Stimulated activated CD4-positive, alpha-beta T cell treated with anti-CD3 and anti-CD28 coated beads, TNF-alpha, amount 100 ng/mL, for 1 hour (primary cell): ENCODE results near the gene ANKLE1.

Source experiments
- DNase-seq, 3 donors: peaks; one replicate each; pipeline ENCODE4 v3.0.0-alpha.2; 2020; ENCODE audit warnings: low read depth in 3 of 3, low spot score in 1 of 3

Gene ANKLE1

DNA sequence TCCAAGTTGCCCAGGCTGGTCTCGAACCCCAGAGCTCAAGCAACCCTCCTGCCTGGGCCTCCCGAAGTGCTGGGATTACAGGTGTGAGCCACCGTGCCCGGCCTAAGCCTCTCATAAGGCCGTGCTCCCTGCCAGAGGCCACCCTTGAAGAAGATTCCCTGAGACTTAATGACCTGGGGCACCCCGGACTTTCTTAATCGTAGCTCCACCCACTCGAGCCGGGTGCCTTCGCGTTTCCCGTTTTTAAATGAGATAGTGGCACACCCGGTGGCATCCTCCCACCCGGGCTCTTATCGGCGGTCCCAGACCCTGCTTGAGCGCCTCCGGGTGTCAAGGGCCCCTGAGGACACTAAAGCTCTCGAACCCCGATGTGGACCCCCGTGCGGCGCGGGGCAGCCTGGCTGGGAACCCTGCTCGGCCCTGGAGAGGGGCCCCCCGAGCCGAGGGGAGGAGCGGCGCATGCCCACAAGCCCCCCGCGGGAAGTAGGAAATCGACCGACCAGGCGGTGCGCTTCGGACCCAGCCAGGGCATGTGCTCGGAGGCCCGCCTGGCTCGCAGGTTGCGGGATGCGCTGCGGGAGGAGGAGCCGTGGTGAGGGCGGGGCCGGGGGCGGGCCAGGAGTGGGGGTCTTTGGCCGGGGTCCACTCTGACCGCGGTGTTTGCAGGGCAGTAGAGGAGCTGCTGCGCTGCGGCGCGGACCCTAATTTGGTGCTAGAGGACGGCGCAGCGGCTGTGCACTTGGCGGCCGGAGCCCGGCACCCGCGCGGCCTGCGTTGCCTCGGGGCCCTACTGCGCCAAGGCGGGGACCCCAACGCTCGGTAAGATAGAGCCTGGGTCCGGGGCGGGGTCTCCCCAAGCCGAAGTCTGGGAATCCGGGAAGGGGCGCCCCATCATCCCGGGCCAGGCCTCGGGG is at the start of gene ANKLE1:
Gene ANKLE1 (plus strand): TSS at position 511 of the 914 bp plus-strand sequence. CDS start 20 bp downstream, at position 531.
- DNase-seq = peak in 1 of 3 donors; percentile 34

GRCh38 chr19:17232258-17232657 is 49.4 kb upstream of the ANKLE1 start:
- DNase-seq = no peak

GRCh38 chr19:17234911-17235299 is 46.8 kb upstream of the ANKLE1 start:
- DNase-seq = peak in 1 of 3 donors; percentile 61

GRCh38 chr19:17235300-17235970 is 46.3 kb upstream of the ANKLE1 start:
- DNase-seq = peak in 2 of 3 donors; percentile 61 to 67

DNA sequence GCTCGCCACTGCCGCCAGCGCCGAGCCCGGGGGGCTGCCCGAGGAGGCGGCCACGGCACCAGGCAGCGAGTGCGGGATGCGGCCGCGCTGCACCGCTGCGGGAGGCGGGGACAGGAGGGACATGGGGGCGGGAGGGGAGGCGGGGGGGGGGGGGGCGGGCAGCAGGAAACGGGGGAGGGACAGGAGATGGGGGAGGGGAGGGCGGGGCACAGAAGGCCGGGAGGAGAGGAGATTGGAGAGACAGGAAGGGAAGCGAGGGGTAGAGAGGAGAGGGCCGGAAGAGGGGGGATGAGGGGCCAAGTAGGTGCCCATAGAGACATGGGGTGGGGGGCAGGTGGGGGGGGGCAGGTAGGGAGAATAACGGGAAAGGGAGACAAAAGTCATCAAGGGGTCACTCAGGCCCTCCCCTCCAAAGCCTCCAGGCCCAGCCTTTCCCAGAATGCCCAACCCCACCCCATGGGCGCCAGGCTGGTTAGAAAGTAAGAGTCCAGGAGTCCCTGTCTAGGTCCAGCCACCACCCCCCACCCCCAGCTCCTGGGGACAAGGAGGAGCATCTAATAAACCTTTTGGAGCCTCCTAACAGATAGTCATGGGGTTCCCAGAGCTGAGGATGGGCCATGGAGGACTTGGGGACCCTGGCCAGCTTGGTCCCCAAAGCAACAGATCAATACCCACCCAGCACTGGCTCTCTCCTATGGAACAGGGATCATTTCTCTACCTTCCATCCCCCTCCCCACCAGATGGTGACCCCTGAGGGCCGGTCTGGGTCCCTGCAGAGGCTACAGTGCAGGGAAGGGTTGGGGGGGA is 45.5 kb upstream of the ANKLE1 start:
- no peak for DNase-seq

GRCh38 chr19:17236811-17237543 is 44.7 kb upstream of the ANKLE1 start:
- no peak for DNase-seq

GRCh38 chr19:17237747-17238706 is 43.7 kb upstream of the ANKLE1 start:
- DNase-seq = no peak

GRCh38 chr19:17240062-17240752 is 41.5 kb upstream of the ANKLE1 start:
- DNase-seq = no peak

DNA sequence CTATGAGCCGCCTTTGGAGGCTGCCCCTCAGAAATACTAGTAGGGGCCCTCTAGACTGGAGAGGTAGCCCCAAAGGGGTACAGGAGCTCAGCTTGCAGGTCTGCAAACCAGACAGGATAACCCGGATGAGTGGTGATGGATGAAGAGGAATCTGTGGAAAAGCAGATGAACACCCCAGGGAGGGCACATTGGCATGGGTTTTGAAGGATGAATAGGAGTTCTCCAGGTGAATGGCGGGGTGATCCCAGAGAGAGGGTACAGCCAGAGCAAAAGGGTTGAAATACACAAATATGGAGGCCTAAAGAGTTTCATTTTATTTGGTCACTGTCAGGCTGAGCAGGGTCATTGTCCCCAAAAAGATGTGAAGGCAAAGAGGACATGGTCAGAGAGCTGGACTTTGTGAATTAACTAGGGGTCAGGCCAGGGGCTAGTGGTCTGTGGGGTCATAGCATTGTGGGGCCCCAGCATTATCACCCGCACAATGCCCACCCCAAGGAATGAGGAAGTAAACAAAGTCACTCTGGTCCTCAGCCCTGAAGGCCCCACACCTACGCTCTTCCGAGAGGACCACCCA is 40.8 kb upstream of the ANKLE1 start:
- no peak for DNase-seq

DNA sequence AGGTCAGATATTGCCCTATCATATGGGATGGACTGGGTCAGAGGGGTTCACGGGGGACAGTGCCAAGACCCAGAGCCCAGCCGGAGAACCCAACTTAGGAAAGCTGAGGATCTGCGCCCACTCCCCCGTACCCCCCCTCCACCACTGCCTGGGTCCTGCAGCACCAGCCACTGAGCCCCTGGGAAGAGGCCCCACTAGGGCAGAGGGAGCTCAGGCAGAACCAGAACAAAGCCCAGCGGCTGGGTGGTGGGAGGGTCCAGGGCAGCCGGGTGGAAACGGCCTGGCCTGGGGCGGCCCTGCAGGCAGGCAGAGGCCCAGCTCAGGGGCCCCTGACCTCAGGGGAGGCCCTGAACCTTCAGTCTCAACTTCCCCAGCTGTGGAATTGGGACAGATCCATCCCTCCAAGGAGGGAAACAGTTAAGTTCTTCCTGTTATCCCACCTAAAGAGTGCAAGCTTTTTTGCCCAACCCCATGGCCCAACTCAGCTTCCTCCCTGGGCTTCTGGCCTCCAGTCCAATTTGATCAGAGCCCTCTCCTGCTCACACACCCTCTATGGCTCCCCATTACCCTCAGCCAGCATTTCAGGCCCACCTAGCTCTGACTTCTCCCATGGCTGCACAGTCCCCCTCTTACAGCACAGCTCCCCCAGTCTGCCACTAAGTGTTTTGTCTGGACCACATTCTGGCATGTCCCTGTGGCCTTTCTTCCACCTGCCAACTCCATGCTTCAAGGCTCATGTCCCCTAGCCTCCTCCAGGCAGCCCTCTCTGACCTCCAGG is 39.1 kb upstream of the ANKLE1 start:
- no peak for DNase-seq

GRCh38 chr19:17243211-17243829 is 38.4 kb upstream of the ANKLE1 start:
- DNase-seq = no peak

DNA sequence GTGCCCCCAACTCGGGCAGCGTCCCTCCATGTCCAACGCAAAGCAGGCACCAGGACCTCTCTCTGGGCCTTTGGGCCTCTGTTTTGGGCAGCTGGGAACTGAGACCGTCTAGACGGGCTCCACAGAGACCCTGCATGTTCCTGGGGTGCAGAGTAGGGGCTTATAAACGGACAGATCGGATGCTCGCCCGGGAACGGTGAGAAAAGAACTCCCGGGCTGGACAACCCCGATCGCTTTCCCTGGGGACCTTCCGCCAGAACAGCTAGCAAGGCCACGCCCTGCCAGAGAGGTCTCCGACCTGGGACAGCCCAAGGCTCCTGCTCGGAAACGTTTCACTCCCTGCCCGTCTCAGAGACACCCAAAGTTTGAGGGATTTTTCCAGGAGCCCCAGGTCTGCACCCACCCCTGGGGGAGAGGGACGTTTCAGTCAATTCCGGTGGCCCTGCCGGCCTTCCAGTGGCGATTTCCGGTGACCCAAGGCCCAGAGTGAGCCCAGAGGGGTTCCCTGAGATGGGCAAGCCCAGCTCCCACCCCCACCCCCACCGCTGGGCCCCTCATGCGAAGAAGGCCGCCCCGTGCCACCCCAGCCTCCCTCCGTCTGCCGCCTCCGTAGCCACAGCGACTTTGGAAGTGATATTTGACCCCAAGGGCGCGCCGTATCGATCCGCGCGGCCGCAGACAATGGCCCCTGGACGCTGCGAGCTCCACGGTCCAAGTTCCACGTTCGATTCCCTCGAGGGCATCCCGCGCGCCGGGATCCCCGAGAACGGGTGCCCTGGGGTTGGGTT is 37.7 kb upstream of the ANKLE1 start:
- no peak for DNase-seq

DNA sequence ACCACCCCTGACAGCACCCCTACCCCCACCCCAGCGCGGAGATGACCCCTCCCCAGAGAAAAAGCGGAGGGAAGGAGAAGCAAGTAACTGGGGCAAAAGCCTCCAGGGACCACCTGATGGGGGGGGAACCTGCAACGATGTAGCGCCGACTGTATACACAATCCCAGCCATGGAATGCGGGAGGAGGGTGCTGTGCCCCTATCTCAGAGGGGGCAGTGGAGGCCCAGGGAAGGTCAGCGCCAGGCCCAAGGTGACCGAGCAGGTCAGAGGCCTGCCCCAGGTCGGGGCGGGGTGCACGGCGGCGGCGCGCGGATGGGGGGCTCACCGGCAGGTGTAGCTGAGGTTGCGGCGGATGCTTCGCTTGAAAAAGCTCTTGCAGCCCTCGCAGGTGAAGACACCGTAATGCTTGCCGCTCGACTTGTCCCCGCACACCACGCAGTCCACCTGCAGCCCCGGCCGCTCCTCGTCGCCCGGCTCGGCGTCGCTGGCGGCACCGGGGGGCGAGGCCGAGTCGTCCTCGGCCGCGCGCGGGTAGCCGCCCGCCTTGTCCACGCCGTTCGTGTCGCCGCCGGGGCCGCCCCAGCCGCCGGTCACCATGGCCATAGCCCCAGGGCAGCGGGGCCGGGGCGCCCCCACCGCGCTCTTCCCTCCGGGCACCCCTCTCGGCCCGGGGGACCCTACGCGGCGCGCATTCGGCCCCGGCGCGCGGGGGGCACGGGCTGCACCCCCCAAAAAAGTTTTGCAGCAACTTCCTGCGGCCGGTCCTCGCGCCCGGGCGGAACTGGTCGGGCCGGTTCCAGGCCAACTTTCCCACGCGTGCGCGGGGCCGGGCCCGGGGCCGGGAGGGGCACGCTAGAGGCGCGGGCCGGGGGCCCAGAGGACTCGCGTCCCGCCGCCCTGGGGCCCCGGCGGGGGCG is 36.8 kb upstream of the ANKLE1 start:
- no peak for DNase-seq

DNA sequence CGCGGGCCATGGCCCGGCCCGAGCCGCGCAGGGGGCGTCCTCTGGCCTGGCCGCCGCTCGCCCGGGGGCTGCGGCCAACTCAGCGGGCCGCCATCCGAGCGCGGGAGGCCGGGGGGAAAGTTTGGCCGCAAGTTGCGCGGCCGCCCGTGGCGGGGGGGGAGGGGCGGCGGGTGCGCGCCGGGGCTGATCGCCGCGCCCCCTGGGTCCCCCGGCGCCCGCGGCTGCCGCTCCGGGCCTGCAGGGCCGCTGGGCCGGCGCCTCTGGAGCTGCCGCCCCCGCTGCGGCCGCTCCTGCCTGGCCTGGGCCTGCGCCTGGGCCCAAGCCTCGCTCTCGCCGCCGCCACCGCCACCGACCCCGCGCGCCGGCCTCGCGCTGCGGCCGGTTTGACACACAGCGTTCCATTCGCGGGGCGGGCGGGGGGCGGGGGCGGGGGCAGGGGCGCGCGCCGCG is 36.1 kb upstream of the ANKLE1 start, which contains the start of gene NR2F6:
Gene NR2F6 (minus strand): TSS at position 385 of the 450 bp plus-strand sequence. CDS start 699 bp downstream, outside the sequence.
- peak in 1 of 3 donors; percentile 21 for DNase-seq

- no peak for DNase-seq
These were observed 34.8 kb upstream of the ANKLE1 start for GRCh38 chr19:17246681-17247425.
